ENCODE results near the gene PKP4.

DNA sequence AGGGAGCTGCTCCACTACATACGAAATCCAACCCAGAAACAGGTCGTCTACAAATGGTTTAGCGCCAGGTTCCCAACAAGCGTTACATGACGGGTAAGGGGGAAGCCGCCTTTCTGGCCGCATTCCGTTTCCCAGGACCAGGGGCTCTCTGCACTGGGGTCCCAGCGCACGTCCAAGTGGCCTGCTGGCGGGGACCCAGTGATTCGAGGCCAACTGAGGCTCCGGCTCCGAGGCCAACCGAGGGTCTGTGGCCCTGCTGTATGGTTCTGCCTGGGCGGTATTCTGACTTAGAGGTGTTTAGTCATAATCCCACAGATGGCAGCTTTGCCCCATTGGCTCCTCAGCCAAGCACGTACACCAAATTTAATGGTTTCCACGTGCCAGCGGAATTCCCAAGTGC lies 127.2 kb downstream of the PKP4 start:
- TF ChIP-seq, protein P1, sequence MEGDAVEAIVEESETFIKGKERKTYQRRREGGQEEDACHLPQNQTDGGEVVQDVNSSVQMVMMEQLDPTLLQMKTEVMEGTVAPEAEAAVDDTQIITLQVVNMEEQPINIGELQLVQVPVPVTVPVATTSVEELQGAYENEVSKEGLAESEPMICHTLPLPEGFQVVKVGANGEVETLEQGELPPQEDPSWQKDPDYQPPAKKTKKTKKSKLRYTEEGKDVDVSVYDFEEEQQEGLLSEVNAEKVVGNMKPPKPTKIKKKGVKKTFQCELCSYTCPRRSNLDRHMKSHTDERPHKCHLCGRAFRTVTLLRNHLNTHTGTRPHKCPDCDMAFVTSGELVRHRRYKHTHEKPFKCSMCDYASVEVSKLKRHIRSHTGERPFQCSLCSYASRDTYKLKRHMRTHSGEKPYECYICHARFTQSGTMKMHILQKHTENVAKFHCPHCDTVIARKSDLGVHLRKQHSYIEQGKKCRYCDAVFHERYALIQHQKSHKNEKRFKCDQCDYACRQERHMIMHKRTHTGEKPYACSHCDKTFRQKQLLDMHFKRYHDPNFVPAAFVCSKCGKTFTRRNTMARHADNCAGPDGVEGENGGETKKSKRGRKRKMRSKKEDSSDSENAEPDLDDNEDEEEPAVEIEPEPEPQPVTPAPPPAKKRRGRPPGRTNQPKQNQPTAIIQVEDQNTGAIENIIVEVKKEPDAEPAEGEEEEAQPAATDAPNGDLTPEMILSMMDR (IDR thresholded peaks at IDR 0.05; ENCODE audit: poor library complexity, severe bottlenecking), result no peak
- TF ChIP-seq EZH2 (IDR thresholded peaks at IDR 0.05; ENCODE audit: borderline replicate concordance, insufficient read depth, low read length, poor library complexity, severe bottlenecking) (no peak), POLR2AphosphoS5 (IDR thresholded peaks at IDR 0.05) (no peak), EP300 (conservative IDR thresholded peaks at IDR 0.05; ENCODE audit: poor library complexity, severe bottlenecking) (no peak), RAD21 (conservative IDR thresholded peaks at IDR 0.05) (no peak), MXI1 (conservative IDR thresholded peaks at IDR 0.05; ENCODE audit: poor library complexity, severe bottlenecking) (no peak)
- TF ChIP-seq, protein P2, sequence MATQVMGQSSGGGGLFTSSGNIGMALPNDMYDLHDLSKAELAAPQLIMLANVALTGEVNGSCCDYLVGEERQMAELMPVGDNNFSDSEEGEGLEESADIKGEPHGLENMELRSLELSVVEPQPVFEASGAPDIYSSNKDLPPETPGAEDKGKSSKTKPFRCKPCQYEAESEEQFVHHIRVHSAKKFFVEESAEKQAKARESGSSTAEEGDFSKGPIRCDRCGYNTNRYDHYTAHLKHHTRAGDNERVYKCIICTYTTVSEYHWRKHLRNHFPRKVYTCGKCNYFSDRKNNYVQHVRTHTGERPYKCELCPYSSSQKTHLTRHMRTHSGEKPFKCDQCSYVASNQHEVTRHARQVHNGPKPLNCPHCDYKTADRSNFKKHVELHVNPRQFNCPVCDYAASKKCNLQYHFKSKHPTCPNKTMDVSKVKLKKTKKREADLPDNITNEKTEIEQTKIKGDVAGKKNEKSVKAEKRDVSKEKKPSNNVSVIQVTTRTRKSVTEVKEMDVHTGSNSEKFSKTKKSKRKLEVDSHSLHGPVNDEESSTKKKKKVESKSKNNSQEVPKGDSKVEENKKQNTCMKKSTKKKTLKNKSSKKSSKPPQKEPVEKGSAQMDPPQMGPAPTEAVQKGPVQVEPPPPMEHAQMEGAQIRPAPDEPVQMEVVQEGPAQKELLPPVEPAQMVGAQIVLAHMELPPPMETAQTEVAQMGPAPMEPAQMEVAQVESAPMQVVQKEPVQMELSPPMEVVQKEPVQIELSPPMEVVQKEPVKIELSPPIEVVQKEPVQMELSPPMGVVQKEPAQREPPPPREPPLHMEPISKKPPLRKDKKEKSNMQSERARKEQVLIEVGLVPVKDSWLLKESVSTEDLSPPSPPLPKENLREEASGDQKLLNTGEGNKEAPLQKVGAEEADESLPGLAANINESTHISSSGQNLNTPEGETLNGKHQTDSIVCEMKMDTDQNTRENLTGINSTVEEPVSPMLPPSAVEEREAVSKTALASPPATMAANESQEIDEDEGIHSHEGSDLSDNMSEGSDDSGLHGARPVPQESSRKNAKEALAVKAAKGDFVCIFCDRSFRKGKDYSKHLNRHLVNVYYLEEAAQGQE (IDR thresholded peaks at IDR 0.05; ENCODE audit: borderline replicate concordance), result no peak
